HL-60 (cell line): ENCODE measurements around the gene SLC2A9.

Source experiments
- CTCF ChIP-seq: IDR thresholded peaks from one replicate; pipeline ENCODE4 v1.5.1; 2011; ENCODE audit warnings: low read length, control low read depth, inconsistent platforms; ENCODE audit not compliant: insufficient read depth
- TF ChIP-seq, protein P1 (sequence below): IDR thresholded peaks from 2 replicates; pipeline ENCODE4 v1.6.1; 2012; ENCODE audit warnings: low read depth; ENCODE audit not compliant: insufficient replicate concordance

DNA sequence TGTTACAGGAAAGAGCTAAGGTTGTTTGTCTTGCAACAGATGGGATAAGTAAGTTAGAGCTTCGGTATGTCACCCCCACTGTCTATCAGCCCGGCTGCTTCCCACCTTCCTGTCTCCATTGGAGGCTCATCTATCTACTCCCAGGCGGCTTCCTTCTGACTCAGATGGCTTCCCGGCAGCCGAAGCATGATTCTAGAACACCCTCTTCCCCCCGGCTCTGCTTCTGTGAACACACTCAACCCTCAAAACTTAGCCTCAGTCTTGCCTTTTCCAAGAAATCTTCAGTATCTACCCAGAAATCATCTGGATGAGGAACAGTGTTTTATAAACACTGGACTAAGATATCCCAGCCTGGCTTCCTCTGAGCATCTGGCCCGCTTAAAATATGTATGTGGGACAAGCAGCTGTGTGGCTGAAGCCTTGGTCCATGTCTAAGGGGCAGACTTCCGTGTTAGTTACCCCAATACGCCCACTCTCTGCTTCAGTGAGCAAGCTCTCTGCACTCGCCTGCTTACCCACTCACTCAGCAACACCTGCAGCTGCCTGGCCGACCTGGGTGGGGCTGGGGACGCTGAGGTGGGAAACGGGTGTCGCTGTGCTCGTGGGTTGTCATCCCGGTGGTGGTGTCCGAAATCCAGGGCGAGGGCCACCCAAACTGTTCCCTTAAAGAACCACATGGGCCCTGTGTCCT is 12.0 kb upstream of the SLC2A9 start:
- TF ChIP-seq CTCF, result no peak
- TF ChIP-seq, protein P1, sequence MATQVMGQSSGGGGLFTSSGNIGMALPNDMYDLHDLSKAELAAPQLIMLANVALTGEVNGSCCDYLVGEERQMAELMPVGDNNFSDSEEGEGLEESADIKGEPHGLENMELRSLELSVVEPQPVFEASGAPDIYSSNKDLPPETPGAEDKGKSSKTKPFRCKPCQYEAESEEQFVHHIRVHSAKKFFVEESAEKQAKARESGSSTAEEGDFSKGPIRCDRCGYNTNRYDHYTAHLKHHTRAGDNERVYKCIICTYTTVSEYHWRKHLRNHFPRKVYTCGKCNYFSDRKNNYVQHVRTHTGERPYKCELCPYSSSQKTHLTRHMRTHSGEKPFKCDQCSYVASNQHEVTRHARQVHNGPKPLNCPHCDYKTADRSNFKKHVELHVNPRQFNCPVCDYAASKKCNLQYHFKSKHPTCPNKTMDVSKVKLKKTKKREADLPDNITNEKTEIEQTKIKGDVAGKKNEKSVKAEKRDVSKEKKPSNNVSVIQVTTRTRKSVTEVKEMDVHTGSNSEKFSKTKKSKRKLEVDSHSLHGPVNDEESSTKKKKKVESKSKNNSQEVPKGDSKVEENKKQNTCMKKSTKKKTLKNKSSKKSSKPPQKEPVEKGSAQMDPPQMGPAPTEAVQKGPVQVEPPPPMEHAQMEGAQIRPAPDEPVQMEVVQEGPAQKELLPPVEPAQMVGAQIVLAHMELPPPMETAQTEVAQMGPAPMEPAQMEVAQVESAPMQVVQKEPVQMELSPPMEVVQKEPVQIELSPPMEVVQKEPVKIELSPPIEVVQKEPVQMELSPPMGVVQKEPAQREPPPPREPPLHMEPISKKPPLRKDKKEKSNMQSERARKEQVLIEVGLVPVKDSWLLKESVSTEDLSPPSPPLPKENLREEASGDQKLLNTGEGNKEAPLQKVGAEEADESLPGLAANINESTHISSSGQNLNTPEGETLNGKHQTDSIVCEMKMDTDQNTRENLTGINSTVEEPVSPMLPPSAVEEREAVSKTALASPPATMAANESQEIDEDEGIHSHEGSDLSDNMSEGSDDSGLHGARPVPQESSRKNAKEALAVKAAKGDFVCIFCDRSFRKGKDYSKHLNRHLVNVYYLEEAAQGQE, result no peak
